CD4-positive, alpha-beta memory T cell (primary cell): Measurements from ENCODE around the gene ZNF580. TPM values are rescaled to one million over a fixed set of nuclear protein-coding genes. Genes with fewer than 3 reads are reported as not detected.
A peak's percentile ranks its signal among the peaks of the same experiment; 100 is the strongest.

Experiments used
- CTCF ChIA-PET: fragments of 350-600 bp; sonication (Branson Sonifier 250); formaldehyde crosslinking; loops from one replicate; lab custom pipeline; 2021; ENCODE audit warnings: inconsistent platforms; ENCODE audit not compliant: partially characterized antibody; lab: Charles Lee
- POLR2A ChIA-PET: fragments of 350-600 bp; sonication (Branson Sonifier 250); formaldehyde crosslinking; loops from one replicate; lab custom pipeline; 2021; ENCODE audit not compliant: partially characterized antibody; lab: Charles Lee
- DNase-seq, 5 donors: peaks; one replicate each; pipeline versions ENCODE4 v3.0.0 to v3.0.0-alpha.2; 2020 to 2022; ENCODE audit warnings: mixed read lengths in 1 of 5
- H3K27ac ChIP-seq: one replicate; pipeline ENCODE4 v1.7.0; 2013; ENCODE audit warnings: low read depth, low read length
- H3K27me3 ChIP-seq: 2 replicates; pipeline ENCODE4 v1.7.0; 2013; ENCODE audit warnings: mild to moderate bottlenecking, low read length, moderate library complexity; ENCODE audit not compliant: insufficient read depth
- H3K36me3 ChIP-seq: 2 replicates; pipeline ENCODE4 v1.7.0; 2013; ENCODE audit warnings: mild to moderate bottlenecking, low read length, moderate library complexity; ENCODE audit not compliant: insufficient read depth
- H3K4me1 ChIP-seq: 2 replicates; pipeline ENCODE4 v1.7.0; 2013; ENCODE audit warnings: mild to moderate bottlenecking, low read length, moderate library complexity; ENCODE audit not compliant: insufficient read depth
- H3K4me3 ChIP-seq, 2 donors: one replicate each; pipeline ENCODE4 v1.7.0; 2013; ENCODE audit warnings: low read length in 2 of 2, mild to moderate bottlenecking in 1 of 2
- H3K9me3 ChIP-seq, 2 donors: one replicate each; pipeline ENCODE4 v1.7.0; 2013; ENCODE audit warnings: low read length in 2 of 2, control low read depth in 1 of 2; ENCODE audit not compliant: control insufficient read depth in 1 of 2
- H3K27ac Mint-ChIP-seq, 7 donors: one replicate each; pipeline ENCODE4 v1.8.0; 2020 to 2021; ENCODE audit warnings: mixed read lengths in 7 of 7, mild to moderate bottlenecking in 6 of 7, inconsistent platforms in 3 of 7, moderate library complexity in 3 of 7
- H3K27me3 Mint-ChIP-seq, 2 donors: one replicate each; pipeline ENCODE4 v1.8.0; 2020 to 2021; ENCODE audit warnings: mixed read lengths in 2 of 2
- H3K36me3 Mint-ChIP-seq, 2 donors: one replicate each; pipeline ENCODE4 v1.8.0; 2020 to 2021; ENCODE audit warnings: mixed read lengths in 2 of 2, inconsistent platforms in 1 of 2, mild to moderate bottlenecking in 1 of 2
- H3K4me1 Mint-ChIP-seq, 4 donors: one replicate each; pipeline ENCODE4 v1.8.0; 2020 to 2021; ENCODE audit warnings: mixed read lengths in 4 of 4, mild to moderate bottlenecking in 1 of 4
- H3K4me3 Mint-ChIP-seq, 8 donors: one replicate each; pipeline ENCODE4 v1.8.0; 2020 to 2021; ENCODE audit warnings: mixed read lengths in 8 of 8, mild to moderate bottlenecking in 7 of 8, moderate library complexity in 6 of 8, inconsistent platforms in 3 of 8
- H3K9me3 Mint-ChIP-seq, 8 donors: one replicate each; pipeline ENCODE4 v1.8.0; 2020 to 2021; ENCODE audit warnings: mixed read lengths in 8 of 8, mild to moderate bottlenecking in 5 of 8, inconsistent platforms in 3 of 8, moderate library complexity in 1 of 8
- intact Hi-C: fragments of 100-400 bp; cut with micrococcal nuclease; formaldehyde crosslinking; loops from one replicate; pipeline ENCODE4 v1.15.1; 2023
- polyA plus RNA-seq, 2 donors: library from polyadenylated mRNA; unstranded; fragments of 300-500 nt; fragmentation: Illumina TruSeq; gene quantifications; one replicate each; pipeline ENCODE4 v1.2.3, GENCODE V29; 2021
- total RNA-seq, 2 experiments: library from RNA; stranded (reverse); gene quantifications; one replicate each; pipeline ENCODE4 v1.2.3, GENCODE V29; 2021

Gene ZNF580
- total and polyA plus RNA-seq, 4 experiments from 2014 or later, result 7.2 to 105 (median 55.2) TPM

DNA sequence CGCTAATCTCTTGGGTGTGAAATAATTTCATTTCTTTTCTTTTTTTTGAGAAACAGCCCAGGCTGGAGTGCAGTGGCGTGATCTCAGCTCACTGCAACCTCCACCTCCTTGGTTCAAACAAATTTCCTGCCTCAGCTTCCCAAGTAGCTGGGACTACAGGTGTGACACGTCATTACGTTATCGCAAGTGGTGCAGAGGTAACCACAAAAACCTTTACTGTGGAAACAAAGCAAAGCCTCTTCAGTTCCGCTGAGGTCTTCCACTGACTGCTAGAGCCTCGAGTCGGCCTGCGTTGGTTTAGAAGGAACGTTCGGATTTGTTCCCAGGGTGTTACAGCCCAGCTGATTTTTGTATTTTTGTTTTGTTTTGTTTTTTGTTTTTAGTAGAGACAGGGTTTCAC lies 14.5 kb upstream of the ZNF580 start:
- ChIA-PET POLR2A (interaction anchor here (0.8 to 6.2 kb wide), 18 partner anchors 9 to 508 kb away, joined by 3 to 95 read pairs (median 6); partner anchors contain the start of genes FIZ1, ISOC2, KMT5C and PPP1R12C), CTCF (interaction anchor here (0.8 to 9.1 kb wide), 18 partner anchors 9 to 485 kb away, joined by 3 to 94 read pairs (median 4); partner anchors contain the start of genes FIZ1, NAT14, ZNF524 and ZNF865)
- Histone ChIP-seq H3K4me1 (peaks cover 34% of the 10 kb centered on the region), H3K27ac (peak overlapping the region; percentile 61), H3K27me3 (no peaks in the 10 kb centered on the region), H3K4me3 (peak overlapping the region in 1 of 2 donors; percentile 7), H3K36me3 (no peaks in the 10 kb centered on the region), H3K9me3 (no peaks in the 10 kb centered on the region)
- H3K9me3 Mint-ChIP-seq, result no peaks in the 10 kb centered on the region
- H3K4me3 Mint-ChIP-seq, result peak overlapping the region; percentile 78 to 93 (median 84)
- intact Hi-C loops, result loop anchor here (1.0 to 10.0 kb wide), 2 partner anchors 46 to 242 kb away; partner anchors contain the start of genes RPL28, TMEM238 and ZNF579
- peaks cover 0 to 8% of the 10 kb centered on the region in 2 donors for H3K36me3 Mint-ChIP-seq
- H3K27ac Mint-ChIP-seq, result peak overlapping the region; percentile 87 to 97 (median 97)
- H3K27me3 Mint-ChIP-seq, result no peaks in the 10 kb centered on the region
- peak; percentile 84 to 90 (median 85) for DNase-seq
- H3K4me1 Mint-ChIP-seq, result peaks cover 25 to 43% (median 35%) of the 10 kb centered on the region in 4 donors

DNA sequence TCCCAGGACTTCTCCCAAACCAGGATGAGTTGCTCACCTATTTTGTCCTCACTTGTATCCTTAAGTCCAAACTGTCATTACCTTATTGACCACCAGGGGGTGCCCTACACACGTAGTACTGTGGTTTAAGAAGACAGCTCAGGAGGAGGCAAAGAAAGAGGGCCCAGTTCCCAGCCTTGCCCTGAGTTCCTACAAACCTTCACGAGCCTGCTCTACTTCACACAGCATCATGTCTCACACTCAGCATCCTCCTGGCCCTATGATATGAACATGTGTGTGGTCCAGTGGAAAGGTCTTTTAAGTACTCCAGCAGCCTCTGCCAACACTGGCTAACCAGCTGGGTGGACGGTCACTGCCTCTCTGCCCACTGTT lies 8.4 kb upstream of the ZNF580 start:
- peaks cover 4 to 19% of the 10 kb centered on the region in 2 donors for H3K36me3 Mint-ChIP-seq
- peaks cover 30 to 55% (median 43%) of the 10 kb centered on the region in 4 donors for H3K4me1 Mint-ChIP-seq
- peak overlapping the region; percentile 69 to 98 (median 91) for H3K27ac Mint-ChIP-seq
- CTCF ChIA-PET, result interaction anchor here (0.8 to 7.6 kb wide), 27 partner anchors 9 to 569 kb away, joined by 3 to 165 read pairs (median 10); partner anchors contain the start of genes FIZ1, ISOC2, RDH13 and TMEM238
- peak overlapping the region; percentile 4 to 68 (median 52) for H3K4me3 Mint-ChIP-seq
- no peaks in the 10 kb centered on the region for H3K9me3 ChIP-seq
- intact Hi-C loops, result loop anchor here (1.0 to 10.0 kb wide), 5 partner anchors 8 to 435 kb away; partner anchors contain the start of genes PPP6R1 and ZNF784
- peak; percentile 85 to 95 (median 88) for DNase-seq
- no peaks in the 10 kb centered on the region for H3K27me3 ChIP-seq
- peaks cover 41% of the 10 kb centered on the region for H3K4me1 ChIP-seq
- no peak overlapping the region for H3K27ac ChIP-seq
- no peak overlapping the region for H3K4me3 ChIP-seq
- peaks cover 0 to 4% (median 0%) of the 10 kb centered on the region in 8 donors for H3K9me3 Mint-ChIP-seq
- POLR2A ChIA-PET, result interaction anchor here (0.5 to 9.9 kb wide), 15 partner anchors 8 to 442 kb away, joined by 3 to 91 read pairs (median 5); partner anchors contain the start of genes FIZ1, U2AF2, ZNF524 and ZNF581
- no peaks in the 10 kb centered on the region for H3K36me3 ChIP-seq
- H3K27me3 Mint-ChIP-seq, result no peaks in the 10 kb centered on the region

GRCh38 chr19:55633861-55634260 lies 6.9 kb upstream of the ZNF580 start:
- H3K4me1 Mint-ChIP-seq, result peaks cover 38 to 63% (median 49%) of the 10 kb centered on the region in 4 donors
- H3K4me1 ChIP-seq, result peaks cover 48% of the 10 kb centered on the region
- CTCF ChIA-PET, result interaction anchor here (0.7 to 7.6 kb wide), 21 partner anchors 9 to 545 kb away, joined by 3 to 165 read pairs (median 11); partner anchors contain the start of genes FIZ1, ISOC2, U2AF2 and ZNF524
- H3K36me3 Mint-ChIP-seq, result peaks cover 10 to 24% of the 10 kb centered on the region in 2 donors
- H3K27me3 Mint-ChIP-seq, result no peaks in the 10 kb centered on the region
- no peaks in the 10 kb centered on the region for H3K9me3 ChIP-seq
- no peaks in the 10 kb centered on the region for H3K36me3 ChIP-seq
- H3K9me3 Mint-ChIP-seq, result peaks cover 0 to 4% (median 0%) of the 10 kb centered on the region in 8 donors
- H3K27ac Mint-ChIP-seq, result peak overlapping the region in 2 of 7 donors; percentile 98 to 100
- intact Hi-C loops, result loop anchor here (1.0 to 10.0 kb wide), 4 partner anchors 41 to 433 kb away; partner anchors contain the start of genes EPN1, PPP6R1 and ZNF579
- no peaks in the 10 kb centered on the region for H3K27me3 ChIP-seq
- DNase-seq, result peak in 1 of 5 donors; percentile 13
- POLR2A ChIA-PET, result interaction anchor here (1.2 to 9.9 kb wide), 11 partner anchors 8 to 547 kb away, joined by 3 to 91 read pairs (median 11); partner anchors contain the start of genes CCDC106, FIZ1, U2AF2 and UBE2S
- peak overlapping the region; percentile 100 for H3K27ac ChIP-seq
- H3K4me3 ChIP-seq, result peak overlapping the region; percentile 9 to 20
- peak overlapping the region in 2 of 8 donors; percentile 98 to 100 for H3K4me3 Mint-ChIP-seq

DNA sequence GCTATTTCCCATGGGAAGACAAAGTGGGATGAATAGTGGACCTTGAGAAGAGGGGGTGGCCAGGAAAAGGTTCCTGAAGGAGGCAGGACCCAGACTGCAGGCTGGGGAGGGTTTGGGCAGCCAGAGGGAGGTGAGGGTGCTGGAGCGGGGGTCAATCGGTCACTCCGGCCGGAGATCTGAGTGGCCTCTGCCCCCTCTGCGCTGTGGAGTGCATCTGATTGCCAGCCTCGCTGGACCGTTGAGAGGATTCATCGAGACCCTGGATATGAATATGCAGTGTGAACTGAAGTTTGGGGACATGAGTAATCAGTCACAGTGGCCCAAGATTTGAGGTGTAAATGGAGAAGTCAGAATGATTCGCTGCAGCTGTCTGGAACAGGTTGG lies 5.5 kb upstream of the ZNF580 start:
- intact Hi-C loops, result loop anchor here (1.0 to 10.0 kb wide), 2 partner anchors 8 to 381 kb away; partner anchors contain the start of genes PPP6R1 and ZNF581

GRCh38 chr19:55635856-55636440 lies 4.9 kb upstream of the ZNF580 start:
- Histone ChIP-seq H3K9me3 (no peaks in the 10 kb centered on the region), H3K4me3 (peak overlapping the region; percentile 86 to 99), H3K4me1 (peaks cover 59% of the 10 kb centered on the region), H3K36me3 (no peaks in the 10 kb centered on the region), H3K27me3 (no peaks in the 10 kb centered on the region), H3K27ac (peak overlapping the region; percentile 100)
- POLR2A ChIA-PET, result interaction anchor here (1.0 to 9.9 kb wide), 13 partner anchors 10 to 518 kb away, joined by 3 to 91 read pairs (median 5); partner anchors contain the start of genes CCDC106, FIZ1, PPP1R12C and PPP6R1
- DNase-seq, result peak in 1 of 5 donors; percentile 20
- Mint-ChIP-seq H3K4me3 (peak overlapping the region; percentile 96 to 100 (median 100)), H3K4me1 (peaks cover 48 to 77% (median 60%) of the 10 kb centered on the region in 4 donors), H3K36me3 (peaks cover 14 to 28% of the 10 kb centered on the region in 2 donors), H3K9me3 (peaks cover 0 to 4% (median 0%) of the 10 kb centered on the region in 8 donors), H3K27me3 (no peaks in the 10 kb centered on the region), H3K27ac (peak overlapping the region; percentile 98 to 100 (median 100))
- CTCF ChIA-PET, result interaction anchor here (1.1 to 3.8 kb wide), 6 partner anchors 10 to 169 kb away, joined by 4 to 17 read pairs (median 8); no protein-coding TSS in a partner anchor
- intact Hi-C loops, result loop anchor here (1.0 to 10.0 kb wide), 2 partner anchors 7 to 381 kb away; partner anchors contain the start of genes PPP6R1 and ZNF581

More for the DNA sequence above, 5.5 kb upstream of the ZNF580 start:
- H3K27me3 Mint-ChIP-seq, result no peaks in the 10 kb centered on the region
- Histone ChIP-seq H3K4me3 (peak overlapping the region; percentile 86 to 99), H3K9me3 (no peaks in the 10 kb centered on the region), H3K36me3 (no peaks in the 10 kb centered on the region), H3K27ac (peak overlapping the region; percentile 100), H3K4me1 (peaks cover 55% of the 10 kb centered on the region), H3K27me3 (no peaks in the 10 kb centered on the region)
- peaks cover 14 to 28% of the 10 kb centered on the region in 2 donors for H3K36me3 Mint-ChIP-seq
- CTCF ChIA-PET, result interaction anchor here (1.1 to 7.6 kb wide), 5 partner anchors 10 to 131 kb away, joined by 3 to 165 read pairs (median 6); no protein-coding TSS in a partner anchor
- H3K4me1 Mint-ChIP-seq, result peaks cover 46 to 74% (median 58%) of the 10 kb centered on the region in 4 donors
- POLR2A ChIA-PET, result interaction anchor here (0.6 to 9.9 kb wide), 17 partner anchors 8 to 518 kb away, joined by 3 to 91 read pairs (median 6); partner anchors contain the start of genes CCDC106, FIZ1, ISOC2 and PPP1R12C
- peak overlapping the region; percentile 98 to 100 (median 100) for H3K27ac Mint-ChIP-seq
- peaks cover 0 to 4% (median 0%) of the 10 kb centered on the region in 8 donors for H3K9me3 Mint-ChIP-seq
- DNase-seq, result peak in 1 of 5 donors; percentile 57
- peak overlapping the region; percentile 96 to 100 (median 100) for H3K4me3 Mint-ChIP-seq

- peak overlapping the region; percentile 100 for H3K27ac ChIP-seq
- H3K4me3 ChIP-seq, result no peak overlapping the region
- H3K4me1 Mint-ChIP-seq, result peaks cover 50 to 79% (median 61%) of the 10 kb centered on the region in 4 donors
- CTCF ChIA-PET, result interaction anchor here (0.7 to 3.8 kb wide), 7 partner anchors 10 to 169 kb away, joined by 3 to 17 read pairs (median 5); partner anchors contain the start of genes ZNF784 and ZNF865
- H3K27me3 ChIP-seq, result no peaks in the 10 kb centered on the region
- peak overlapping the region; percentile 98 to 100 (median 100) for H3K27ac Mint-ChIP-seq
- H3K36me3 Mint-ChIP-seq, result peaks cover 14 to 28% of the 10 kb centered on the region in 2 donors
- peak in 1 of 5 donors; percentile 5 for DNase-seq
- peaks cover 0 to 4% (median 0%) of the 10 kb centered on the region in 8 donors for H3K9me3 Mint-ChIP-seq
- H3K4me3 Mint-ChIP-seq, result peak overlapping the region; percentile 96 to 100 (median 100)
- H3K9me3 ChIP-seq, result no peaks in the 10 kb centered on the region
- intact Hi-C loops, result loop anchor here (10.0 kb wide), 1 partner anchor 382 kb away; the partner anchor contains the start of gene PPP6R1
- POLR2A ChIA-PET, result interaction anchor here (0.7 to 9.9 kb wide), 9 partner anchors 11 to 160 kb away, joined by 3 to 91 read pairs (median 9); partner anchors contain the start of genes CCDC106, FIZ1, U2AF2 and ZNF524
- no peaks in the 10 kb centered on the region for H3K36me3 ChIP-seq
- H3K4me1 ChIP-seq, result peaks cover 60% of the 10 kb centered on the region
- H3K27me3 Mint-ChIP-seq, result no peaks in the 10 kb centered on the region
Measured at GRCh38 chr19:55636723-55637122, 4.1 kb upstream of the ZNF580 start.
